Activated naive CD8-positive, alpha-beta T cell treated with anti-CD3 and anti-CD28 coated beads for 36 hours (primary cell): ENCODE measurements around the gene CLCN5. TPM values are rescaled to one million over a fixed set of nuclear protein-coding genes. Genes with fewer than 3 reads are reported as not detected.

ENCODE experiments used
- DNase-seq: peaks from one replicate; pipeline ENCODE4 v3.0.0; 2021
- H3K27ac Mint-ChIP-seq: one replicate; pipeline ENCODE4 v1.8.0; 2022; ENCODE audit warnings: mild to moderate bottlenecking, moderate library complexity, mixed read lengths
- H3K27me3 Mint-ChIP-seq: one replicate; pipeline ENCODE4 v1.8.0; 2022; ENCODE audit warnings: mild to moderate bottlenecking, mixed read lengths
- H3K36me3 Mint-ChIP-seq: one replicate; pipeline ENCODE4 v1.8.0; 2021; ENCODE audit warnings: mild to moderate bottlenecking, mixed read lengths
- H3K4me1 Mint-ChIP-seq: one replicate; pipeline ENCODE4 v1.8.0; 2021; ENCODE audit warnings: mixed read lengths
- H3K4me3 Mint-ChIP-seq: one replicate; pipeline ENCODE4 v1.8.0; 2022; ENCODE audit warnings: mild to moderate bottlenecking, moderate library complexity, mixed read lengths
- H3K9me3 Mint-ChIP-seq: one replicate; pipeline ENCODE4 v1.8.0; 2022; ENCODE audit warnings: mixed read lengths
- total RNA-seq, 2 experiments: library from RNA; stranded (reverse); gene quantifications; one replicate each; pipeline ENCODE4 v1.2.3, GENCODE V29; 2021

Gene CLCN5
- total RNA-seq, 2 experiments from 2014 or later: 2.2 to 2.6 TPM

DNA sequence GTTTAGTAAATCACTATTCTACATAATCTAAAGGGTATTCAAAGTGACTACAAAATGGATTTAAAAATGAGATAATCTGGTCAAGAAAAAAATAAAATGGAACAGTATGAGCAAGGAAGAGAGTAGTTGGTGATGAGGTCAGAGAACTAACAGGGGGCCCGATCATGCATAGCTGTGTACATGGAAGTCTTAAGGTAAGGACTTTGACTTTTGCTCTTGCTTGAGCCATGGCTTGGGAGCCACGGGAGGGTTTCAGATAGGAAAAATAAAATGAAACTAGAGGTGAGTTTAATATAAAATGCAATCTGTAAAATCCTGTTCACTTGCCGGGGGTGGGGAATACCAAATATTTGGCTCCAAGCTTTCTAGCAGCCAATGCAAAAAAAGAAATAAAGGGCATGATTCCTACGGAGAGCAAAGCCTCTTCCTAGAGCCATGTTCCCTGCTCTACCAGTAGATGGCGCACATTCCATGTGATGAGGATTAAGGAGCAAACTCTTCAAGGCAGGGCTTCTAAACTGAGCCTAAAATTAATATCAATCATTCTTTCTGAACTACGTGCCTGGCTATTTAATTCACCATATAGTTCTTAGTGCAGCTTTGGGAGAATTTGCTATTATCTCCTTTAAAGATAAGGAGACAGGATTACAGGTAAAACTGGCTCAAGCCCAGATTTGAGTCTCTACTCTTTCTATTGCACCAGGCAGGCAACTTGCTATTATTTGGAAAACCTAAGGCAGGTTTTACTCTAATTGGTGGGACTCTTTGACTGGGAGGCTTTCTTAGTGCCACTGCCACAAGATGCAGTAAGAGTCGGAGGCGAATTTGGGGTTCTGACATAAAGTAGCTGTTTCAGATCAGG is 6.8 kb upstream of the CLCN5 start:
- Mint-ChIP-seq H3K4me3 (no peak overlapping the region), H3K9me3 (no peaks in the 10 kb centered on the region)
- peak; percentile 23 for DNase-seq

DNA sequence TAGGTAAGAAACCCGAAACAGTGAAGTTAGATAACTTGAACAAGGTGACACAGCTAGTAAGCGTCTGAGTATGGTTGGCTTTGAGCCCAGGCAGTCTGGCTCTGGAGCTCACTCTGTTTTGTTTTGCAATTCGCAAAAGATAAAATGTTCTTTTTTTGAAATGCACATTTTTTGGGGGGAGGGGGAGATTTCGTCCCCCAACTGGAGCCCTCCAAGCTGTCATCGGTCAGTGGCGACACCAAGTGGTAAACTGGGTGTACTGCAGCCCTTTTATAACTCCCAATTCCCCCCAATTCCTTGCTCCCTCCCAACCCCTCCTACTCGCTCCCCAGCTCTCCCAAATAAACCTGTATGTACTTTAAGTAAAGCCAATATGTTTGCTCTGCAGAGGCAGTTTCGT is 2.8 kb upstream of the CLCN5 start:
- no peak overlapping the region for H3K4me3 Mint-ChIP-seq
- H3K4me1 Mint-ChIP-seq: peaks cover 7% of the 10 kb centered on the region
- H3K27me3 Mint-ChIP-seq: no peaks in the 10 kb centered on the region
- H3K9me3 Mint-ChIP-seq: no peaks in the 10 kb centered on the region
- H3K36me3 Mint-ChIP-seq: peaks cover 2% of the 10 kb centered on the region
- H3K27ac Mint-ChIP-seq: no peak overlapping the region
- DNase-seq: no peak

More for the DNA sequence above, 6.8 kb upstream of the CLCN5 start:
- H3K36me3 Mint-ChIP-seq: no peaks in the 10 kb centered on the region
- H3K4me1 Mint-ChIP-seq: peaks cover 3% of the 10 kb centered on the region
- H3K27me3 Mint-ChIP-seq: no peaks in the 10 kb centered on the region
- H3K27ac Mint-ChIP-seq: no peak overlapping the region

DNA sequence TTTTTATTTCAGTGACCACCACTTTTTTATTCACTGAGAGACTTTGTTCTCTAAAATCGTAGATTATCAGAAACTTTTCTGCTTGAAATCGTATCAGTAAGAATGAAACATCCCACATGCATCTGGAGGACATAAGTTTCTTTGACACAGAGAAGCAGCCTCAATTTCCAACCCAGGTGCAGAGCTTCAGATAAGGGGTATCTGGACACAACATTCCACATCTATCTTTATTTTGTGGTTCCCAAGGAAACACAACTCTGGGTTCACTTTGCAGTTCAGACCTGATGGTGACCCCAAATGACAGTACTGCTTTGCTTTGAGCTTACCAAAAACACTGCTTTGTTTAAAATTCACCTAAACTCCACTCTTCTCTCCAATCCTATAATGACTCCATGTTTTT is 1.3 kb upstream of the CLCN5 start:
- DNase-seq: no peak
- H3K27me3 Mint-ChIP-seq: no peaks in the 10 kb centered on the region
- H3K4me1 Mint-ChIP-seq: peaks cover 7% of the 10 kb centered on the region
- H3K36me3 Mint-ChIP-seq: peaks cover 4% of the 10 kb centered on the region
- H3K9me3 Mint-ChIP-seq: no peaks in the 10 kb centered on the region
- no peak overlapping the region for H3K4me3 Mint-ChIP-seq
- H3K27ac Mint-ChIP-seq: no peak overlapping the region

DNA sequence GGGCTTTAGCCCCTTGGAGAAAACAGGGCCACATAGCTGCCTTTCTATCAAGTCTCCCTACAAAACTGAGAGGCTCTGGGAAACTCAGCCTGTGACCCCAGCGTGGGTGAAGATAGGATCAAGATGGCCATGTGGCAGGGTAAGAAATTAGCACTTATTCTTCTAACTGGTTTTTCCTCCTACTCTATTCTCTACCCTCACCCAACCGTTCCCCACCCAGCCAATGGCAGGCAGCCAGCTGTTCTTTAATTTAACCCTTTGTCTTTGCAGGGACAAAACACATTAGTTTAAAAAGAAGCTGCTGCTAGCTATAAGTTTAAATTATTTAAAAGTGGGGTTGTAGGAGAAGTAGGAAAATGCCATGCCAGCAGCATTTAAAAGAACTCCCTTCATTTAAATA is 2.8 kb downstream of the CLCN5 start:
- peaks cover 10% of the 10 kb centered on the region for H3K36me3 Mint-ChIP-seq
- H3K4me1 Mint-ChIP-seq: peaks cover 5% of the 10 kb centered on the region
- H3K27ac Mint-ChIP-seq: no peak overlapping the region
- no peak overlapping the region for H3K4me3 Mint-ChIP-seq
- DNase-seq: no peak
- H3K27me3 Mint-ChIP-seq: no peaks in the 10 kb centered on the region
- H3K9me3 Mint-ChIP-seq: no peaks in the 10 kb centered on the region

DNA sequence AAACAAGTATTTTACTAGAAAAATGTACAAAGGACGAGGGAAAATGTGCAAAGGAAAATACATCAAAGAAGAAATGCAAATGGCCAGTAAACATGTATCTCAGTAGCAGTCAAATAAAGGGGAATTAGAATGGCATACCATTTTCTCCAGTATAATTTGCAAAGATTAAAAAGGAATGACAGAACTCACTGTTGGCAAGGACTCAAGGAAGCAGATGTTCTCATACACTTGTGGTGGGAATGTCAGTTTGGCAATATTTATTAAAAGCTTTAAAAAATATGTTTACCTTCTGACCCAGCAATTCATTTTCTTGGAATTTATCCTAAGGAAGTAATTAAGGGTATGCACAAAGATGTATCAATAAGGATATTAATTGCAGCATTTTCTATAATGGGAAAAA is 7.6 kb downstream of the CLCN5 start:
- Mint-ChIP-seq H3K4me1 (peaks cover 5% of the 10 kb centered on the region), H3K9me3 (no peaks in the 10 kb centered on the region), H3K27me3 (no peaks in the 10 kb centered on the region), H3K27ac (no peak overlapping the region), H3K36me3 (peaks cover 6% of the 10 kb centered on the region), H3K4me3 (no peak overlapping the region)
- no peak for DNase-seq

DNA sequence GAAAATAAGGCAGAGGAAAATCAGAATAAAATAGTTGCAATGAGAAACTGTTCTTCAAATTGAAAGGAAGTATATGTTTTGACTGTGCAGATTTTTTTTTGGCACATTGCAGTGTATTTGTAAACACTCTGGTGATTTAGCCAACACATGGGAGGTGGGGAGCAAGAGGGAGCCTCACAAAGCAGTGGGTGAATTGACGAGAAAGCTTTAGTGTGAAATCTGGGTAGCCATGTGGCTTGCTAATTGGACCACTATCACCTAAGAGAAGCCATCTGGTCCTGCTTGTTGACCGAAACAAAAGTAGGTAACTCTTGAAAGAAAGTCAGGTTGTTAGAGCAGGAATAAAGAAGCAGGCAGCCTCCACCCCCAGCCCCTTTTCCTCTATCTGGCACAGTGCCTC is 10.4 kb downstream of the CLCN5 start:
- no peak overlapping the region for H3K27ac Mint-ChIP-seq
- H3K4me1 Mint-ChIP-seq: peaks cover 5% of the 10 kb centered on the region
- H3K4me3 Mint-ChIP-seq: no peak overlapping the region
- H3K27me3 Mint-ChIP-seq: no peaks in the 10 kb centered on the region
- H3K36me3 Mint-ChIP-seq: peaks cover 6% of the 10 kb centered on the region
- H3K9me3 Mint-ChIP-seq: no peaks in the 10 kb centered on the region
- DNase-seq: no peak

DNA sequence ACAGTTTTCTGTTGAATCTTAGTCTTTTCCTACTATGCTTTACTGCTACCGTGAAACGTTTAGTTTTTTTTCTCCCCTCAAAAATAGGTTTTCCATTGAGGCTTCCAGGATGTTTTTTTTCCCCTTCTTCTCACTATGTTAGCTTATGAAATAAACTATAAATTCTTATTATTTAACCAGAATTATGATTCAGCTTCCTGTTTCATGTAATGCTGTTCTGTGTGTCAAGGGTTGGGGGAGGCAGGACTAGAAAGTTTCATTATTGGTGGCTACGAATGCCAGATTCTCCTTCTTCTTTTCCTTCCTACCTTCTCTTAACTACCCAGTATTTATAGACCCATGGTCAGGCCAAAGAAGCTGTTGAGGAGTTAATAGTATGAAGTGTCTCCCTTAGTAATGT is 11.8 kb downstream of the CLCN5 start:
- Mint-ChIP-seq H3K27ac (no peak overlapping the region), H3K4me1 (peaks cover 5% of the 10 kb centered on the region), H3K36me3 (peaks cover 6% of the 10 kb centered on the region), H3K27me3 (no peaks in the 10 kb centered on the region), H3K9me3 (no peaks in the 10 kb centered on the region), H3K4me3 (no peak overlapping the region)
- no peak for DNase-seq

DNA sequence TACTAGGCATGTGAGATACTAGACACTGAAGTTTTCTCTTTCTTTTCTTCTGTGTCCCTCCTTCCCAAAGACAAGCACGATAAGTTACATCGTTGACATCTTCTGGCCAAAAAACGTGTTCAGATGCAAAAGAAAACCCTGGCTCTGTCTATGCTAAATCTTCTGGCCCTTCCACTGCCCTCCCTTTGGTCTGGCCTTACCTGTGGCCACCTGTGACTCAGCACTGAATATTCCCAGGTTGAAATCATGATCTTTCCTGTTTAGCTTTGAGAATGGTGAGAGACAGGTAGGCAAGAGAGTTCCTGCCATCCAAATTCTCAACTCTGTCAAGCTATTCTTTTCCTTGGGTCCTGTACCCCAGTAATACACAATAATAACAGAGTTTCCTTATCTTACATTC is 12.3 kb downstream of the CLCN5 start:
- Mint-ChIP-seq H3K4me1 (peaks cover 5% of the 10 kb centered on the region), H3K4me3 (no peak overlapping the region), H3K9me3 (peaks cover under 1% of the 10 kb centered on the region), H3K27ac (no peak overlapping the region), H3K27me3 (no peaks in the 10 kb centered on the region), H3K36me3 (peaks cover 6% of the 10 kb centered on the region)
- no peak for DNase-seq

DNA sequence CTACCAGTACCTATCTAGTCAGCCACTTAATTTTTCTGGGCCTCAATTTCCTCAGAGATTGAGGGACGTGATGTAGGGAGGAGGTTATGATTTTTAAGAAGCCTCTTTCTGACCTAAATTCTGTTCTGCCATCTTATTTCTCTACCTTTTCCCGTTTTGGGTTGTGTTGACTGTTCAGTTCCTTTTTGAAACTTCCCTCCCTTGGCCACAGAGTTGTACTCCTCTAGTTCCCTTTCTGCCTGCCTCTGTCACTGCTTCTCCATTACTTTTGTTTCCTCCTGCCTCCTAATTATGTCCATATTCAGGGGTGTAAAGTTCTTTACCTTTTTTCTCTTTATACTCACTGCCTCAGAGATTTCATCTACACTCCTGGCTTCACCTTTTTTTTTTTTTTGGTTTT is 25.4 kb downstream of the CLCN5 start:
- no peak for DNase-seq
- Mint-ChIP-seq H3K4me1 (peaks cover 2% of the 10 kb centered on the region), H3K9me3 (no peaks in the 10 kb centered on the region), H3K27ac (no peak overlapping the region), H3K36me3 (no peaks in the 10 kb centered on the region), H3K4me3 (no peak overlapping the region), H3K27me3 (no peaks in the 10 kb centered on the region)

DNA sequence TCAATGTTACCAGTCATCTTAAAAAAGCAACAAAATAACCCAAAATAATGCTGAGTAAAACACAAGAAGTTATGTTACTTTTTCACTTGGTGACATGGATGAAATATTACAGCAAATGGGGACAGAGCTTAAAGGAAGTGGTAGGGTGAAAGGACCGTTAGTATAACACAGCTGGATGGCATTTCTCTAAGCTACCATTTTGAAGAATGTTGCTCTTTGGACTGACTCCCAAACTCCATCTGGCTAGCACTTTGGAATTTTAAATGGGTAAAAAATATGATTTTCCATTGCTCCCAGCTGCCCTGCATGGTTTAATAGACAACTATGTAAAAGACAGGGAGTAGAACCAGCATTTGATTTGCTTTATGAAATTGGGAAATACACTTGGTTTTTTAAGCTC is 27.6 kb downstream of the CLCN5 start:
- no peak overlapping the region for H3K4me3 Mint-ChIP-seq
- H3K36me3 Mint-ChIP-seq: no peaks in the 10 kb centered on the region
- no peaks in the 10 kb centered on the region for H3K9me3 Mint-ChIP-seq
- no peak for DNase-seq
- no peaks in the 10 kb centered on the region for H3K27me3 Mint-ChIP-seq
- no peak overlapping the region for H3K27ac Mint-ChIP-seq
- peaks cover 2% of the 10 kb centered on the region for H3K4me1 Mint-ChIP-seq

DNA sequence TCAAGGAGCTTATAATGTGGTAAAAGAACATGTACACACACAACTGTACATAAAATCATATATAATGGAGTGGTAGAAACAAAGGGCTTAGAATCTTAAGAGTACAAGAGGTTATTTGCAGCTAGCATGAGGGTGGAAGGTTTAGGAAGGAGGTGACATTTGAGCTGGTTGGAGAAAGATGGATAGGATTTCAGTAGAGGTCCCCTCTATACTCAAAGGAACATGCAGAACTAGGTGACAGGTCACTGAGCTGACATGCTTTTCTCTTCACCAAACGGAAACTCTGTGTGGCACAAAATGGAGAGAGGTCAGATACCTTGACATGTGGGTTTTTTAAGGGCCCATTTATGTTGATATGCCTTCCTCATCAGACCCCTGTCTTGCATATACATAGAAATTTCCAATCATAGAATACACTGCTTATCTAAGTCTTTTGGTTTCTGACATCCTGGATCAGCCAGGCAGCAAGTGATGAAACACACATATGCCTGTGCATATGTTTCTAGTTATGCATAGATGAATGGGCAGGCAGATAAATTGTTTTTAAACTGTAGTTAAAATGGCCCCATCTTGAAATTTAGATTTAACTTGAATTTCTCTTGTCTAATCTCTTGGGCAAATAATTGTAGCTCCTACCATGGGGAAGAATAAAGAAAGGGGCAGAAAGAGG is 29.3 kb downstream of the CLCN5 start:
- no peak overlapping the region for H3K27ac Mint-ChIP-seq
- H3K36me3 Mint-ChIP-seq: no peaks in the 10 kb centered on the region
- H3K4me3 Mint-ChIP-seq: no peak overlapping the region

DNA sequence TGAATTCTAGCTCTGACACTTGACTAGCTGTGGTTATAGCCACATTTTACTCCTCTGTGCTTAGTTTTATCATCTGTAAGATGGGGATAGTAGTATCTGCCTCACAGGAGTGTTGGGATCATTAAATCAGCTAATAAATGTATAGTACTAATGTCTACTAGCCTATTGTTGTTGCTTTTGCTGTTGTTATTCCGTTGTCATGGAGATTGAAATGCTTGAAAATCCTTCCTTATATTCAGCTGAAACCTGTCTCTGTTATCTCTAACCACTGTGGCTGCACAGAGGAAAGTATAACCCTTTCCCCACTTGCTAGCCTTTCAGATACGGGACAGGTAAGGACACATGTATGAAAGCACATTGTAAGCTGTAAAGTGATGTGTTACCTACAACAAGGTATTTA is 33.9 kb downstream of the CLCN5 start:
- no peak overlapping the region for H3K27ac Mint-ChIP-seq
- no peak overlapping the region for H3K4me3 Mint-ChIP-seq

More for the DNA sequence above, 29.3 kb downstream of the CLCN5 start:
- no peak for DNase-seq
- no peaks in the 10 kb centered on the region for H3K27me3 Mint-ChIP-seq
- no peaks in the 10 kb centered on the region for H3K9me3 Mint-ChIP-seq
- peaks cover 2% of the 10 kb centered on the region for H3K4me1 Mint-ChIP-seq

DNA sequence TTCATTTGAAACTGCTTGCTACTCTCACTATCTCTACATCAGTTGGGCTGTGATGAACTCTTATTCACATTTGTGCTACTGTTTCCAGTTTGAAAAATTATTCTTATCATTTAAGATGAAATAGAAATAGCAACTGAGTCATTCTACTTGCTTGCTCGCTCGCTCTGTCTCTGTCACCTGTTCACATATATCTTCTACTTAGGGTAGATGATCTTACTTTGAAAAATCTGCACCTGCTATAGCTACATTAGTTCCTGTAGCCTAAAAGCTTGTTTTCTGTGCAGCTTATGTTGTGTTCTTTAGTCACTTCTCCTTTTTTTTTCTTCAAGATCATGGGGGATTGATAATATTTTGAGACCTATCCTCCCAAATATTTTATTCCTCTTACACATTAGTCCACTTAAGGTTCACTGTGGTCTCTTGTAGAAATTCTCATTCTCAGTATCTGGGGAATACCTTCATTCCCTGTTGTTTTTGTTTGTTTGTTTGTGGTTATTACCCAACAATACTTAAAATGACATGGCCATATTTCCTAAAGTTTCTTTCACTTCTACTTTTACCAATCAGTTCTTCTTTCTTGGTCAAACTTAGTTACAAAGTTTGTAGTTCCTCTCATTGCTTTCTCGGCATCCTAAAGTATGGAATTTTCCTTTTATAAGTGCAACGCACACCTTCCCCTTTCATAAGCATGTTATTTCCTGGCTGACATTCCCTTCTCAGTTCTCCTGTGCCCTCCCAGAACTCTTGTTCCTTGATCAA is 36.5 kb downstream of the CLCN5 start:
- Mint-ChIP-seq H3K4me1 (no peaks in the 10 kb centered on the region), H3K27ac (no peak overlapping the region), H3K4me3 (no peak overlapping the region), H3K9me3 (no peaks in the 10 kb centered on the region), H3K27me3 (no peaks in the 10 kb centered on the region), H3K36me3 (peaks cover 3% of the 10 kb centered on the region)
- no peak for DNase-seq

More for the DNA sequence above, 33.9 kb downstream of the CLCN5 start:
- H3K36me3 Mint-ChIP-seq: no peaks in the 10 kb centered on the region
- no peaks in the 10 kb centered on the region for H3K4me1 Mint-ChIP-seq
- H3K27me3 Mint-ChIP-seq: no peaks in the 10 kb centered on the region
- no peak for DNase-seq
- no peaks in the 10 kb centered on the region for H3K9me3 Mint-ChIP-seq

DNA sequence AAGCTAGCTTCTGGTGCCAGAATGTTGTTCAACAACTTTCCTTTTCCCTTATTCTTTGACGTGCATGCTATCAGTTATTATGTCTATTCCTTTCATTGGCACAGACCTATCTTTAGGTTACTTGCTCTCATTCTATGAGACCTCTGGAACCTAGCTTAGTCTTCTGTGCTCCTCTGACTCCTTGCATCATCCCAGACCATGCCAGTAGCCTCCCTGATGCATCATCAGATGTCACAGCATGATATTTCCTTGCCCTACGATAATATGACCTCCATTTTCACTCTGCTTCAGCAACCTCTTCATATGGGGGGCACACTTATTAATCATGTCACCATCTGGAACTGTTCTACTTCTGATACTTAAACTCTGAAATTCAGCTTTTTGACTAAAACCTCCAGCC is 37.2 kb downstream of the CLCN5 start:
- no peaks in the 10 kb centered on the region for H3K27me3 Mint-ChIP-seq
- no peaks in the 10 kb centered on the region for H3K4me1 Mint-ChIP-seq
- H3K9me3 Mint-ChIP-seq: no peaks in the 10 kb centered on the region
- no peak overlapping the region for H3K4me3 Mint-ChIP-seq
- no peak overlapping the region for H3K27ac Mint-ChIP-seq
- peaks cover 3% of the 10 kb centered on the region for H3K36me3 Mint-ChIP-seq
- DNase-seq: no peak

DNA sequence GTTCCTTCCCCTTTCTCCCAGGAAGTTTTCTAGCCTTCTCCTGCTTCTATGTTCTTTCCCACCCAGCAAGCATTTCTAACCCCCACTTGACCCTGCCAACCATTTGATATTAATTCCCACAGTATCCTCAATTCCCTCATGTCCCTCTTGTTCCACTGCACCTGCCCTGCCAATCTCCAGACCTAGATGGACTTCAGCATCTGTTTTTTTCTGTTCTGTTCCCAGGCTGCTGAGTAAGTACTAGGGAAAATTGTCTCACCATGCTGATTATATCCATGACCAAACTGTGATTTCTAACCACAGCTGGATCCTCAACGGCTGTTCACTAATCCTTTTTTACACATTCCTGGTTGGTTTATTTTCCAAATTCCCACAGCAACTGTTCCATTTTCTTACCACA is 37.7 kb downstream of the CLCN5 start:
- no peaks in the 10 kb centered on the region for H3K4me1 Mint-ChIP-seq
- H3K9me3 Mint-ChIP-seq: no peaks in the 10 kb centered on the region
- H3K36me3 Mint-ChIP-seq: peaks cover 3% of the 10 kb centered on the region

More for the DNA sequence above, 37.7 kb downstream of the CLCN5 start:
- Mint-ChIP-seq H3K4me3 (no peak overlapping the region), H3K27ac (no peak overlapping the region), H3K27me3 (no peaks in the 10 kb centered on the region)
- no peak for DNase-seq
